Smooth muscle cell (in vitro differentiated cells): ENCODE data around the gene NLGN4X. TPM values are rescaled to one million over a fixed set of nuclear protein-coding genes. Genes with fewer than 3 reads are reported as not detected.

Experiments
- DNase-seq: peaks from one replicate; lab custom pipeline; 2025; ENCODE audit not compliant: unreplicated experiment; lab: John Stamatoyannopoulos, UW
- H2AFZ ChIP-seq: fragments of 200-600 bp; sonication (generic); 2 replicates; pipeline ENCODE4 v1.6.0; 2016; ENCODE audit warnings: antibody characterized with exemption, low read depth, mild to moderate bottlenecking
- H3F3A ChIP-seq: fragments of 200-600 bp; sonication (generic); 2 replicates; pipeline ENCODE4 v1.6.0; 2017; ENCODE audit warnings: antibody characterized with exemption, low read depth
- H3K27ac ChIP-seq: fragments of 200-600 bp; sonication (generic); 2 replicates; pipeline ENCODE4 v1.5.1; 2016; ENCODE audit warnings: low read depth, mild to moderate bottlenecking
- H3K27me3 ChIP-seq: fragments of 200-600 bp; sonication (generic); 2 replicates; pipeline ENCODE4 v1.6.1; 2016; ENCODE audit warnings: low read depth, mild to moderate bottlenecking
- H3K36me3 ChIP-seq: fragments of 200-600 bp; sonication (generic); 2 replicates; pipeline ENCODE4 v1.5.1; 2016; ENCODE audit warnings: low read depth
- H3K4me1 ChIP-seq: fragments of 200-600 bp; sonication (generic); 2 replicates; pipeline ENCODE4 v1.5.1; 2016; ENCODE audit warnings: low read depth
- H3K4me2 ChIP-seq: fragments of 200-600 bp; sonication (generic); 2 replicates; pipeline ENCODE4 v1.6.0; 2016; ENCODE audit warnings: mild to moderate bottlenecking
- H3K4me3 ChIP-seq: fragments of 200-600 bp; sonication (generic); 2 replicates; pipeline ENCODE4 v1.5.1; 2016; ENCODE audit warnings: mild to moderate bottlenecking
- H3K79me2 ChIP-seq: fragments of 200-600 bp; sonication (generic); 2 replicates; pipeline ENCODE4 v1.6.0; 2016; ENCODE audit warnings: low read depth, mild to moderate bottlenecking
- H3K9ac ChIP-seq: fragments of 200-600 bp; sonication (generic); 2 replicates; pipeline ENCODE4 v1.6.0; 2016; ENCODE audit warnings: low read depth
- H3K9me3 ChIP-seq: fragments of 200-600 bp; sonication (generic); replicated peaks from 2 replicates; pipeline ENCODE4 v1.5.1; 2016; ENCODE audit warnings: low read depth
- H4K20me1 ChIP-seq: fragments of 200-600 bp; sonication (generic); 2 replicates; pipeline ENCODE4 v1.6.0; 2016; ENCODE audit warnings: low read depth
- WGBS: methylation state at CpG from one replicate; pipeline ENCODE4 v1.1.7; 2016; ENCODE audit warnings: low lambda C conversion rate; 5-methylcytosine and 5-hydroxymethylcytosine counted together
- polyA plus RNA-seq: library from polyadenylated mRNA; unstranded; fragments of >200 nt; fragmentation: Nextera tagmentation; extraction: Ambion mirVana; gene quantifications from 2 replicates; pipeline ENCODE4 v1.2.1, GENCODE V29; 2016
- total RNA-seq: library from RNA; depleted of rRNA; stranded (reverse); fragments of >200 nt; gene quantifications from 2 replicates; pipeline ENCODE4 v1.2.3, GENCODE V29; 2014
- TF ChIP-seq, protein P1 (sequence below): fragments of 200-600 bp; sonication (generic); IDR thresholded peaks from 2 replicates; pipeline ENCODE4 v1.5.1; 2017; ENCODE audit warnings: borderline replicate concordance, mild to moderate bottlenecking, antibody characterized with exemption; ENCODE audit not compliant: insufficient read depth, poor library complexity, severe bottlenecking

NLGN4X gene
- total and polyA plus RNA-seq, 2 experiments from 2014 or later: 1.6 to 4.7 TPM

GRCh38 chrX:6131287-6131686 lies 97.4 kb downstream of the NLGN4X start:
- no peak overlapping the region for H3K4me3 ChIP-seq
- no peaks in the 10 kb centered on the region for H3K9me3 ChIP-seq
- H3K4me2 ChIP-seq: no peak overlapping the region
- no peaks in the 10 kb centered on the region for H3K79me2 ChIP-seq
- H2AFZ ChIP-seq: no peak overlapping the region
- no peaks in the 10 kb centered on the region for H3K4me1 ChIP-seq
- TF ChIP-seq, protein P1, sequence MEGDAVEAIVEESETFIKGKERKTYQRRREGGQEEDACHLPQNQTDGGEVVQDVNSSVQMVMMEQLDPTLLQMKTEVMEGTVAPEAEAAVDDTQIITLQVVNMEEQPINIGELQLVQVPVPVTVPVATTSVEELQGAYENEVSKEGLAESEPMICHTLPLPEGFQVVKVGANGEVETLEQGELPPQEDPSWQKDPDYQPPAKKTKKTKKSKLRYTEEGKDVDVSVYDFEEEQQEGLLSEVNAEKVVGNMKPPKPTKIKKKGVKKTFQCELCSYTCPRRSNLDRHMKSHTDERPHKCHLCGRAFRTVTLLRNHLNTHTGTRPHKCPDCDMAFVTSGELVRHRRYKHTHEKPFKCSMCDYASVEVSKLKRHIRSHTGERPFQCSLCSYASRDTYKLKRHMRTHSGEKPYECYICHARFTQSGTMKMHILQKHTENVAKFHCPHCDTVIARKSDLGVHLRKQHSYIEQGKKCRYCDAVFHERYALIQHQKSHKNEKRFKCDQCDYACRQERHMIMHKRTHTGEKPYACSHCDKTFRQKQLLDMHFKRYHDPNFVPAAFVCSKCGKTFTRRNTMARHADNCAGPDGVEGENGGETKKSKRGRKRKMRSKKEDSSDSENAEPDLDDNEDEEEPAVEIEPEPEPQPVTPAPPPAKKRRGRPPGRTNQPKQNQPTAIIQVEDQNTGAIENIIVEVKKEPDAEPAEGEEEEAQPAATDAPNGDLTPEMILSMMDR: no peak
- H3K9ac ChIP-seq: no peak overlapping the region
- no peak overlapping the region for H3K27ac ChIP-seq
- no peaks in the 10 kb centered on the region for H3F3A ChIP-seq
- H3K27me3 ChIP-seq: no peaks in the 10 kb centered on the region
- DNase-seq: no peak
- H3K36me3 ChIP-seq: no peaks in the 10 kb centered on the region
- H4K20me1 ChIP-seq: no peaks in the 10 kb centered on the region

GRCh38 chrX:6129195-6129594 lies 99.5 kb downstream of the NLGN4X start:
- Histone ChIP-seq H3K4me3 (no peak overlapping the region), H2AFZ (no peak overlapping the region), H3K27ac (no peak overlapping the region), H3K4me1 (no peaks in the 10 kb centered on the region), H3K27me3 (no peaks in the 10 kb centered on the region), H3K9me3 (no peaks in the 10 kb centered on the region), H3K9ac (no peak overlapping the region), H3K4me2 (no peak overlapping the region), H4K20me1 (no peaks in the 10 kb centered on the region), H3K79me2 (no peaks in the 10 kb centered on the region), H3F3A (no peaks in the 10 kb centered on the region), H3K36me3 (no peaks in the 10 kb centered on the region)
- no peak for DNase-seq
- TF ChIP-seq, protein P1: no peak

- Histone ChIP-seq H3K9me3 (no peaks in the 10 kb centered on the region), H3K27me3 (no peaks in the 10 kb centered on the region), H3K4me2 (no peak overlapping the region), H3K4me3 (no peak overlapping the region), H4K20me1 (no peaks in the 10 kb centered on the region), H3K79me2 (no peaks in the 10 kb centered on the region), H3K27ac (no peak overlapping the region), H3K36me3 (no peaks in the 10 kb centered on the region), H3K9ac (no peak overlapping the region), H2AFZ (no peak overlapping the region), H3F3A (no peaks in the 10 kb centered on the region), H3K4me1 (no peaks in the 10 kb centered on the region)
- DNase-seq: no peak
- WGBS: 58% methylated on average over 2 of the region's 2 CpGs
- TF ChIP-seq, protein P1: no peak
Measured at GRCh38 chrX:6120329-6120728, 108.3 kb downstream of the NLGN4X start.

- DNase-seq: no peak
- Histone ChIP-seq H3K9ac (no peak overlapping the region), H3K4me3 (no peak overlapping the region), H3K9me3 (no peaks in the 10 kb centered on the region), H2AFZ (no peak overlapping the region), H3K27ac (no peak overlapping the region), H3K27me3 (no peaks in the 10 kb centered on the region), H3F3A (no peaks in the 10 kb centered on the region), H3K79me2 (no peaks in the 10 kb centered on the region), H4K20me1 (no peaks in the 10 kb centered on the region), H3K4me1 (no peaks in the 10 kb centered on the region), H3K36me3 (no peaks in the 10 kb centered on the region), H3K4me2 (no peak overlapping the region)
- 39% methylated on average over 5 of the region's 5 CpGs for WGBS
- TF ChIP-seq, protein P1: no peak
Measured at GRCh38 chrX:6095469-6095868, 133.2 kb downstream of the NLGN4X start.
